Breast epithelium (tissue), 3 donors: ENCODE measurements around the gene TSHZ3.

Experiments used
- POLR2A ChIP-seq: fragments of 450-650 bp; IDR thresholded peaks from one replicate; pipeline ENCODE4 v1.6.1; 2016; ENCODE audit warnings: antibody characterized with exemption, mild to moderate bottlenecking, moderate library complexity
- POLR2AphosphoS5 ChIP-seq, 3 donors: sonication (generic); formaldehyde crosslinking; IDR thresholded peaks; one replicate each; pipeline ENCODE4 v1.6.1; 2017; ENCODE audit warnings: antibody characterized with exemption in 3 of 3
- TF ChIP-seq, protein P1 (sequence below), 3 donors: fragments of 450-650 bp; IDR thresholded peaks; one replicate each; pipeline ENCODE4 v1.5.1; 2016 to 2017; ENCODE audit warnings: antibody characterized with exemption in 3 of 3, mild to moderate bottlenecking in 3 of 3, moderate library complexity in 3 of 3

GRCh38 chr19:31372246-31372781 is 23.1 kb upstream of the TSHZ3 start:
- TF ChIP-seq, protein P1, sequence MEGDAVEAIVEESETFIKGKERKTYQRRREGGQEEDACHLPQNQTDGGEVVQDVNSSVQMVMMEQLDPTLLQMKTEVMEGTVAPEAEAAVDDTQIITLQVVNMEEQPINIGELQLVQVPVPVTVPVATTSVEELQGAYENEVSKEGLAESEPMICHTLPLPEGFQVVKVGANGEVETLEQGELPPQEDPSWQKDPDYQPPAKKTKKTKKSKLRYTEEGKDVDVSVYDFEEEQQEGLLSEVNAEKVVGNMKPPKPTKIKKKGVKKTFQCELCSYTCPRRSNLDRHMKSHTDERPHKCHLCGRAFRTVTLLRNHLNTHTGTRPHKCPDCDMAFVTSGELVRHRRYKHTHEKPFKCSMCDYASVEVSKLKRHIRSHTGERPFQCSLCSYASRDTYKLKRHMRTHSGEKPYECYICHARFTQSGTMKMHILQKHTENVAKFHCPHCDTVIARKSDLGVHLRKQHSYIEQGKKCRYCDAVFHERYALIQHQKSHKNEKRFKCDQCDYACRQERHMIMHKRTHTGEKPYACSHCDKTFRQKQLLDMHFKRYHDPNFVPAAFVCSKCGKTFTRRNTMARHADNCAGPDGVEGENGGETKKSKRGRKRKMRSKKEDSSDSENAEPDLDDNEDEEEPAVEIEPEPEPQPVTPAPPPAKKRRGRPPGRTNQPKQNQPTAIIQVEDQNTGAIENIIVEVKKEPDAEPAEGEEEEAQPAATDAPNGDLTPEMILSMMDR (IDR thresholded peaks at IDR 0.05): no peak
- TF ChIP-seq POLR2A: no peak
- no peak for TF ChIP-seq POLR2AphosphoS5 (IDR thresholded peaks at IDR 0.05)
